ENCODE results near the gene CELF2.

Gene CELF2

DNA sequence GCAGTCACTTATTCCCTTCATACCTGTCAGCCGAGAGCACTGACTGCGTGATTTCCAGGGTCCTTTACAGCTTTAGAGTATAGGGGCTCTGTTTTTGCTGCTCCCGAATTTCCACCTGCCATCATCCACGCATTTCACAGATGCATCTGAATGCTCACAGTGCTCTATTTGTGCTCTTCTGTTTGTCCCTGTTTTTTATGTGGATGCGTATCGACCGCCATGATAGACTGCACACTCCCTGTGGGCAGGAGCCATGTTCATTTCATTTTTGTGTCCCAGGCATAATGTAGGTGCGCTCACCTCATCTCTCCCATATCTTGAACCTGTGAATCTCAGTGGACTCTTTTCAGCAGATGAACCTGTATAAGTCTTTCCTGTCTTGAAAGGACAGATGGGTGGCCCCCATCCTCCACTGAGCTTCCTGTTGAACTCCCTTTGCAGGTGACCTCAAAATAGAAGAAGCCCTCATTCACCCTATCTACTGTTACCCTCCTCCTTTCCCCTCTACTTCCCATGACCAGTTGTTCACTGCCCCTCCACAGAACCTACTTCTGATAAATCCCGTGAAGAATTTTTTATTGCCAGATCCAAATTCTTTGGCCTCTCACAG is 228.4 kb downstream of the CELF2 start:
- no peak overlapping the region for H3K4me3 ChIP-seq (ENCODE audit: low read depth, low read length)
- no peak for DNase-seq (ENCODE audit: low read depth, low spot score)
- TF ChIP-seq, protein P1, sequence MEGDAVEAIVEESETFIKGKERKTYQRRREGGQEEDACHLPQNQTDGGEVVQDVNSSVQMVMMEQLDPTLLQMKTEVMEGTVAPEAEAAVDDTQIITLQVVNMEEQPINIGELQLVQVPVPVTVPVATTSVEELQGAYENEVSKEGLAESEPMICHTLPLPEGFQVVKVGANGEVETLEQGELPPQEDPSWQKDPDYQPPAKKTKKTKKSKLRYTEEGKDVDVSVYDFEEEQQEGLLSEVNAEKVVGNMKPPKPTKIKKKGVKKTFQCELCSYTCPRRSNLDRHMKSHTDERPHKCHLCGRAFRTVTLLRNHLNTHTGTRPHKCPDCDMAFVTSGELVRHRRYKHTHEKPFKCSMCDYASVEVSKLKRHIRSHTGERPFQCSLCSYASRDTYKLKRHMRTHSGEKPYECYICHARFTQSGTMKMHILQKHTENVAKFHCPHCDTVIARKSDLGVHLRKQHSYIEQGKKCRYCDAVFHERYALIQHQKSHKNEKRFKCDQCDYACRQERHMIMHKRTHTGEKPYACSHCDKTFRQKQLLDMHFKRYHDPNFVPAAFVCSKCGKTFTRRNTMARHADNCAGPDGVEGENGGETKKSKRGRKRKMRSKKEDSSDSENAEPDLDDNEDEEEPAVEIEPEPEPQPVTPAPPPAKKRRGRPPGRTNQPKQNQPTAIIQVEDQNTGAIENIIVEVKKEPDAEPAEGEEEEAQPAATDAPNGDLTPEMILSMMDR (IDR thresholded peaks at IDR 0.05; ENCODE audit: insufficient read depth, low read length, missing control alignments) = no peak
- CTCF ChIA-PET = no interaction called here
- POLR2A ChIA-PET = no interaction called here

DNA sequence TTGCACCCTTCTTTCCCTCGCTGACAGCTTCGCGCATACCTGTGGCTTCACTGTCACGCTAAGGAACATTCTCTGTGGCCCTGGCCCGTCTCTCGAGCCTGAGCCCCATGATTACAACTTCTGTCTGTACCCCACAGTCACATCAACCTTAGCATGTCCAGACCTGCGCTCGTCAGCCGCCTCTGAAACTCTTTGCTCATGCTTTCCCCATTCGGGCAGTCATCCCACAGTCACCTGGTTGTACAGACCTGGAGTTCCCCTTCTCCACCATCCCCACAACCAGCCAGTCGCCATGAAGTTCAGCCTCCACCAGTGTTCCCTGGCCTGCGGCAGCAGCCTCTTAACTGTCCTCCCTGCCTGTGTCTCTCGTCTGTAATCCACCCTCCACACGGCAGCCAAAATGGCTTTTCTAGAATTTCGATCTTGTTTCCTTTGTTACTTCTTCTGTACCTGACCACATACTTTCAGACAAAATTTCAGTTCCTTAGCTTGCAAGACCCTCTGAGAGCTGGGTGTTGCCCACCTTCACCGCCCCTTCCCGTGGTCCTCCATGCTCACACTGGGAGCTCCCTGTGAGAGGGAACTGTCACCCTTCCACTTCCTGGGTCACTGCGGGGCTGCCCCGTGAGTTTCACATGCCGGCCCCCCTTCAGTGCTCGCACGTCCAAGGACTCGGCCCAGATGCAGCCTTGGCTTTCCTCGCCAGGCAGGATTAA is 229.2 kb downstream of the CELF2 start:
- ChIA-PET POLR2A (no interaction called here), CTCF (no interaction called here)
- no peak for DNase-seq (ENCODE audit: low read depth, low spot score)
- TF ChIP-seq, protein P1 (IDR thresholded peaks at IDR 0.05; ENCODE audit: insufficient read depth, low read length, missing control alignments) = no peak
- H3K4me3 ChIP-seq (ENCODE audit: low read depth, low read length) = no peak overlapping the region

DNA sequence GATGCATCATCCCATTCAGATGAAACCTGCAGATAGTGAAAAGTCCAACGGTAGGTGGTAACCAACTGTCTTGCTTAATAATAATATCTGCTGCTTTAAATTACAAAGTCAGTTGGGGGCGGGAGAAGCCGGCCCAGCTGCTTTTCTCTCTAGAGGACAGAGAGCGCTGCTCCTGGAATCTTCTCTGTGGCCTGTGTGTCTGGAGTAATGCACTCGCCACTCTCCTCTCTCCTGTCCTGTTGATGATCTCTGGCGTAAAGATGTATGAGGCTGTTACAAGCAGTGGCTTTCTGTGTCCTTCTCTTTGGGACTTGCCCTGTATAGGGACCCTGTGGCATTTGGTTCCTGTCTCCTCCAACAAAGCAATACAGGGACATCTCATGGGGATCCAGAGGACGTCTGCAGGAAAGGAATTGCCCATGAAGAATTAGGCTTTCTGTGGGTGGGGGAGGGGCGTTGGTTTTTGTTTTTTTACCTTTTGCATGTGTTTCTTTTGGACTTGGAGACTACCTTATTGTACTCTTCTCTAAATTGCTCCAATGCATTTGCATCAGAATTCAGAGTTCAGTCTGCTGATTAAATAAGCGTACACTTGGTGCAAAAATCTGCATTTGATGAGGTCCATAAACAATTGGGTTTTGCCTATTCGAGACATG is 231.6 kb downstream of the CELF2 start:
- no peak for DNase-seq (ENCODE audit: low read depth, low spot score)
- ChIA-PET CTCF (no interaction called here), POLR2A (no interaction called here)
- no peak overlapping the region for H3K4me3 ChIP-seq (ENCODE audit: low read depth, low read length)
- TF ChIP-seq, protein P1 (IDR thresholded peaks at IDR 0.05; ENCODE audit: insufficient read depth, low read length, missing control alignments) = no peak

DNA sequence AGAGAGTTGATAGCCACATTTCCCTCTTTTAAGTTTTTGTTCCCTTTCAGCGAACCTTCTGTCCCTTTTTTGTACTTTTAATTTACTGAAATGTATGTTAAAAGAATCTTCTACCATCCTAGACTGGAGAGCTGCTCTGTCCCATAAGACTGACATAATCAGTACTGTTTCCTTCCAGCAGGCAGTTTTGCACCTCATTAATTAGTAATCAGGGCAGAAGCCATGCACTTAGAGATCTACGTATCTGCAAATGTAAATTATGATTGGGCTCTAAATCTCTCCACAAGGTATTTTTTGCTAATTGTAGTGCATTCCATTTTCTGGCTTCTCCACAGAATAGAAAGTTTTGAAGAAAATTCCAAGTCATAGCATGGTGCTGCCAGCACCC is 232.1 kb downstream of the CELF2 start:
- CTCF ChIA-PET = no interaction called here
- POLR2A ChIA-PET = no interaction called here

DNA sequence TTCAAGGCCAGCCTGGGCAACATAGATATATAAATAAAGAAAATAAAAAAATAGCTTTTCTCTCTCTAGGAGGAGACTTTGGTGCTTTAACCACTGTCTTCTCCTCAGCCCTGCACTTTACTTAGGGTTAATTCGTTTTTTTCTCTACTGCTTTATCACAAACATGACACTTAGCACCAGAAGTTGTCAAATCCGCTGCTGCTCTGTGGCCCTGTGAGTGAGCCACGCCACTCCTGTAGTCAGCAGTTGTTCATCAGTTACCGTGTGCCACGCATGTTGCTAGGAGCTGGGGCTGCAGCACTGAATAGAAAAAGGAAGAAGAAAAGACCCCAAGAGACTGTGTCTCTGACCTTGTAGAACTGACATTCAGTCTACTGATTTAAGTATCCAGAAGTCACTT is 232.6 kb downstream of the CELF2 start:
- no peak for DNase-seq (ENCODE audit: low read depth, low spot score)
- no peak overlapping the region for H3K4me3 ChIP-seq (ENCODE audit: low read depth, low read length)
- TF ChIP-seq, protein P1 (IDR thresholded peaks at IDR 0.05; ENCODE audit: insufficient read depth, low read length, missing control alignments) = no peak
- ChIA-PET POLR2A (no interaction called here), CTCF (no interaction called here)

More for the DNA sequence above, 232.1 kb downstream of the CELF2 start:
- TF ChIP-seq, protein P1 (IDR thresholded peaks at IDR 0.05; ENCODE audit: insufficient read depth, low read length, missing control alignments) = no peak
- DNase-seq (ENCODE audit: low read depth, low spot score) = no peak
- H3K4me3 ChIP-seq (ENCODE audit: low read depth, low read length) = no peak overlapping the region

DNA sequence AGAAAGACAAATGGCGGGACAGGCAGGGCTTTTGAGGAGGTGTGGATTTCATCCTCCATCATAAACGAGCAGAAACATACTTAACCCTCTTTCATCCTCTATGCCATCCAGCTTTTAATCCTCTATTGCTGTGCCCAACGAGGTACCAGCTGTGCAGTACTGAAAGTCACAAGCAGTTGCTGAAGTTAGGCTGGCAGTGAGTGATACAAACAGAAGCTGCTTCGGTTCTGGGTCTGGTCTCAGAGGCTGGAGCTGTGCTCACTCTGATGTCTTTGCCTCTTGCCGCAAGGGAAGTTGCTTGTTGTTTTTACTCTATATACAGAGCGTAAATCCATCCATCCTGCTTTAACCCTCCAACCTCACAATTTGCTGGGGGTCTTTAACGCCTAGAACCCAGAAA is 235.2 kb downstream of the CELF2 start:
- CTCF ChIA-PET = interaction anchor here (1.7 kb wide), 1 partner anchor 18 kb away, joined by 7 read pairs; no protein-coding TSS in a partner anchor

More for the DNA sequence above, 235.2 kb downstream of the CELF2 start:
- TF ChIP-seq, protein P1 (IDR thresholded peaks at IDR 0.05; ENCODE audit: insufficient read depth, low read length, missing control alignments) = no peak
- no peak overlapping the region for H3K4me3 ChIP-seq (ENCODE audit: low read depth, low read length)
- DNase-seq (ENCODE audit: low read depth, low spot score) = no peak
- POLR2A ChIA-PET = no interaction called here
